DMS153 treated with DMSO at 0.1 percent for 48 hours (cell line): ENCODE measurements around the gene FCN2.

Source experiments
- DNase-seq: peaks from one replicate; lab custom pipeline; 2025; ENCODE audit not compliant: unreplicated experiment; lab: John Stamatoyannopoulos, UW

The FCN2 gene

GRCh38 chr9:134908524-134909309, 28.1 kb downstream of the FCN2 start:
- no peak for DNase-seq

DNA sequence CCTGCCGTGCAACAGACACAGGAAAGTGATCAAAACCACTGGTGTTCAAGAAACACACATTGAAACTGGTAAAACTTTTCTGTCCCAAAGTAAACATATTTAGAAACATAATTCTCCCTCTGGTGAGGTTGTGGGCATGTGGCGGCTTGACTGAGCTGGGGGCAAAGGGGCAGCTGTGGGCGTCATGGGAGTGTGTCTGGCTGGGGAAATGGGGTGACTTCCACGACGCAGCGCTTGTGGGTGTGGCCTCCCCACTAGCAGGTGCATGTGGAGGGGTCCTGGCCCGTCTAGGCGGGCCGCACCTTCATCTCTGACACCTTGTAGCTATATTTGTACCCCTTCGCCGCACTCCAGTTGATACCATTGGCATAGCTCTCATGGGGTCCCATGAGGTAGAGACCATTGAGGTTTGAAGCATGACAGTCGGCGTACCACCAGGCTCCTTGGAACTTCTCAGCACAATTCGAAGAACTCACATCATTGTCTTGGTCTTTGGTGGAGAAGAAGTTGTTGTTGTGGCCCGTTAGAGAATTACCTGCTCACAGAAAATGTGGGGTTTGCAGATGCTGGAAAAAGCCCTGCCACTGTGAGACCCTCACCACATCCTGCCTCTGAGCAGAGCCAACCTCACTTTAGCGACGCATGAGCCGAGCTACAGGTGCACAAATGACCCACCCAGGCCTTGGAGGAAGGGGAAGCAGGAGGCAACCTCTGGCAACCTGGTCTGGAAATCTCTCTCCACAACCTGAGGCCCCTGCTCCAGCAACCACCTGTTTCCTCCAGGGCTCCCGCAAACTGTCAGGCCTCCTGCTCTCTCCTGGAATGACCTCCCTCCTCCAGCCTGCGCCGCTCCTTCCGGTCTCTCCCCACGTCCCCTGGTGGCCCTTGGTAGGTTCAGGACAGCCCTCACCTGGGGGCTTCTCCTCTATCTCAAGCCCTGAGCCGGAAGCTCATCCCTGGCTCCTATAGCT, 29.2 kb downstream of the FCN2 start:
- no peak for DNase-seq

DNA sequence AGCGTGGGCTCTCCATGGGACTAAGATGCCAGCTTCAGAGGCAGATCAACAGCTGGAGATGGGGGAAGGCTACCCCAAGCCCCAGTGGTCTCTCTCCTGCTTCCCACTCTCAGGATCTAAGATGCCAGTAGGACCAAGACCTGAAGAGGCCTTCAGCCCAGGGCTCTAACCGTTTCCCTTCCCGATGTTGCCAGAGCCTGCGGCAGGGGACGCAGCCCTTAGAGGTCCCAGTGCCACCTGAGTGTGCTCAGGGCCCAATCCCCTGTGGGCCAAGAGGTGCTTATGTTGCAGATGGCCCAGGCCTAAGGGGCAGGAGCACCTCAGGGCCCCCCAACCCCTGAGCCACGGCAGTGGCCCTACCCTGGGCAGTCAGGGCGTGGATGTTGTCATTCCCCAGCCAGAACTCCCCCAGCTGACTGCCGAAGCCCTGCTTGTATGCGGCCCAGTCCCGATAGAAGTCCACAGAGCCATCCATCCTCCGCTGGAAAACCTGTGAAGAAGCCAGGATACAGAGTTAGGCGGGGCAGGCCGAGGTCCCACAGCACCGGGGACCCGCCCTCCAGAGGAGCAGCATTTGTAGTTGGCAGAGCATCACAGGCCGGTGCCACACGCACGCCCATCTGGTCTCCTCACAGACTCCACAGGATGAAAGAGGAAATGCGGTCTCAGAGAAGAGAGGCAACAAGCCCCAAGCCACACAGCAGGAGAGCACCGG, 31.7 kb downstream of the FCN2 start:
- no peak for DNase-seq

GRCh38 chr9:134913041-134913712, 32.6 kb downstream of the FCN2 start:
- no peak for DNase-seq

DNA sequence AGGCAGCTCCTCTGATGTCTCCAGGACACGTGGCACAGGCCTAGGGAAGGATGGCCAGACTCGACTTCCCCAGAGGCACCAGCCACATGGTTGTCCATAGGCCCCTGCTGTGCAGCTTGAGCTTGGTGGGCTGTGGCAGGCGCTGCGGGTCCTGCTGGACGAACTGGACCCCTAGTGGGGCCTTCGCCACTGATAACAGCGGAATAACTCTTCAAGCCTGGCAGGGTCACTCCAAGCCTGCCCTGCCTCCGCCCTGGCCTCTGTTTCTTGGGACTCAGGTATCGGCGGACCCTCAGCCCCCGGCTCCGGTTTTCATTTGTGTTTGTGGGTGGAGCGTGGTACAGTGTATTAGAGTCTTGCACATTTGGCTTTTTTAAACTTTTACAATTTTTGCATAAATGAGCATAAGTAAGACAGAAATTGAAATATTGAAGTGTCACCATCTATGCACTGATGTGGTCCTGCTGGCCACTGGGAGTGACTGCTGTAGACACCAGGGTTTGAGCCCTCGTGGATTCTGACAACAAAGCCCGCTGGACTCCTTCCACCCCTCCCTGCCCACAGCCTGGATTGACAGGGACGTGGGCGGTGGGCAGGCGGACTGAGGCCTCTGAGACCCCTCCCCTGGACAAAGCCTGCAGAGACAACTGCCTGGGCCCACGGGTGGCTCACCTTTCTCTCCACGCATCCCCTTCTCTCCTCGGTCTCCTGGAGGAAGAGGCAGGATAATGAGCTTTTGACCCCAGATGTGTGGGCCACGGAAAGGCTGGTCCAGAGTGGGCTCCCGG, 33.3 kb downstream of the FCN2 start:
- no peak for DNase-seq

- DNase-seq = no peak
These were observed 33.9 kb downstream of the FCN2 start for GRCh38 chr9:134914501-134914834.

DNA sequence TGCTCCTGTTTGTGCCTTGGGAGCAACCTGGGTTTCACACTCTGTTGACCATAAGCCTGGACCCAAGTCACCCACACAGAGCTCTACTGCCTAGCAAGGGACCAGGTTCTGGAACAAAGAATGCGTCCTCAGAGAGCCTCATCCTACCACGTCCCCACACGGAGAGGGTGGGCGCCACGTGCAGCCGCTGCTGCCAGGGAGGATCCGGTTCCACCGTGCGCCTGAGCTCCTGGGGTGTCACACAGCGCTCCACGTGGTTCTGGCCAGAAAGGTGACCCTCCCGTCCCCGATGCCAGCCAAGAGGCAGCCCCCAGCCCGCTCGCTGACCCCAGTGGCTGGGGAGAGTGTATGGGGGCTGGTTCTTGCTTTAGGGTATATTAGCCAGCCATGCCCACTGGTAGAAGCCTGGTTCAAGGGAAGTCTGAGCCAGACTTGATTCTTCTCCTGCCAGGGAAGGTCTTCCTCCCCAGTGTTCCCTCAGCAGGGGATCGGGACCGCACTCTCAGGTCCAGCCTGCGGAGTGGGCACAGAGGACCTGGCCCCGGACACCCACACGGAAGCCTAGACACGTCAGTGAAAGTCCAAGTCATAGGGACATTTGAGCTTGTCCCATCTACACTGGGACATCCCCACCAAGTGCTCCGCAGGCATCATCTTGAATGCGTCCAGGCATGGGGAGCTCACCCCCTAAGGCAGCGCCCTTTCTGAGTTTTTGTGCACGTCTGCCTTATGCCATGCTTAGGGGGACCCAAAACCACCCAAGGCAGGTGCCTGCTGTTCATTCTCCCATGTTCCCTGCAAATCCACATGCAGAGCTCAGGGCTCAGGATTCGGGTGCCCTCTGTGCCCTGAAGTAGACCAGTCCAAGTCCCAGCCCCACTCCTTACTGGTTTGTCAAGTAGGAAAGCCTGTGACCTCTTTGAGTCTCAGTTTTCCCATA, 34.7 kb downstream of the FCN2 start:
- DNase-seq = no peak

DNA sequence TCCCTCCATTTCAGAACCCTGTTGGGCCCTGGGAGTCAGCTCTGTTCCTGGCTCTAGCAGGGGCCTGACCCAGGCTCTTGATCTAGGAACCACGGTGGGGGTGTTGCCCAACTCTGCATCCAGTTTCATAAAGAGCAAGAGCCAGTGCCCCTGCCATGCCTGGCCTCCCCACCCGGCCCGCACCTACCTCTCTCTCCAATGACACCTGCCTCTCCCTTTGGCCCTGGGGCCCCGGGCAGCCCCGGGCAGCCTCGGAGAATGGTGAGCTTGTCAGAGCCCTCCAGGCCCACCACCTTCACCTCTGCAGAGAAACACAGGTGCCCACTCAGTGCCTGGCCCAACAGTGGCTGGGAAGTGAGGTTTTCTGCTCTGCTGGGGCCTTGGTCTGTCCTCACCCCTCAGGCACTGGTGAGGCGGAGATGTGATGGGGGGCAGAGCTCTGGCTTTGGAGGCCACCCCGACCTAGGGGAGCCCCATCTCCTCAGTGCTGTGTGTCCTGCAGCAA, 35.6 kb downstream of the FCN2 start:
- no peak for DNase-seq

DNA sequence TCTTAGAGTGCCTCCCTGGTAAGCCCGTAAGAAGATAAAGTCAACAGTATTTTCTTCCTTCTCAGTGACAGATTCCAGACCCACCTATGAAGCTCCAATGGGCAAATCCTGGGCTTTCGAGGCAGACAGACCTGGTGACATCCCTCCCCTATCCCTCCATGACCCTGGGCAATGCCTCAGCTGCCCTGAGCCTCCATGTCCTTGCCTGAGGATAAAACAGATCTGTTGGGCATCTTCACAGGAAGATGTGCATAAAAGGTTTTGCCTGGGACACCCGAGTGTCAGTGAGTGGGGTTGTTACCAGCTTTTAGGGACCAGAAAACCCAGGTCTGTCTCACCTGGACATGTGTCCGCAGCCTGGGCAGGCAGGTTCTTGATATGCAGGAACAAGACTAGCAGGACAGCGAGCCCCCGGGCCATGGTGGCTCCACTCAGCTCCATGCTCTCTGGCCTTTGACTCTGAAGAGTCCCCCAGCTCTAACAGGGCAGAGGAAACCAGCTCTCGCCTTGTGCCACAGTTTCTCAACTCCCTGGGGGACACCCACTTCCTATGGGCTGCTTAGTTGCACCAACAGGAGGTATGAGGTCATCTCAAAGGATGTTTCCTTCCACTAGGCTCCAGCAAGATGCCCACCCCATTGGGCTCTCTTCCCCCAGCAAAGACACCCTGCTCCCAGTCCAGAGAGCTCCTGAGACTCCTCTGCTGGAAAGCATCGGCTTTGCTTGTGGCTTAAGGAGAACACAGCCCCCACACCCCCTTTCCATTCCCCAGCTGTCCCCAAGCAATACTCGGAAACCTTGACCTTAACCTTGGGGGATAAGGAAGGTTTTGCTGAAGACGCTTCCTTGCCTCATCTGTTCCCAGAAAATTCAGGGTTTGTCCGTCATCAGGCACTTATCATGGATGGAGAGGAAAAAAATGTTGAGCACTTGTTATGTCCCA, 37.1 kb downstream of the FCN2 start, which contains the start of gene FCN1:
TSS of gene FCN1 (minus strand) at position 482 of the 943 bp plus-strand sequence. CDS start at position 441, 41 bp downstream.
- DNase-seq = no peak

DNA sequence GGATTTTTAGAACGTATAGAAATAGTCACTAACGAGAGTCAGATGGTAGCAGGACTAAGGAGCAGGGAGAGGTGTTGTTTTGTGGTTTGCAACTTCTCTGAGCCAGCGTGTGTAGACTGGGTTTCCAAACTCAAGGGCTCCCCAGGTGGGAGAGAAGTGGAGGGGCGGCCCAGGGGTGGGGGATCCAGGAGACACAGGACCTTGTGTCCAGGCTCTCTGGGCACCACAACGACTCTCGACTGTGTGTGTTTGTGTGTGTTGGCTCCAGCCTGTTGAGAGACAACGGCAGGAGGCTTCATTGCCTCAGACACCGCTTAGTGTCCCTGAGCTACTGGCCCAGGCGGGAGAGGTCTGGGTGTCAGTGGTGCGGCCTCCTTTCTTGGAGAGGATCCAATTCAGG, 38.0 kb downstream of the FCN2 start:
- DNase-seq = no peak

GRCh38 chr9:134919303-134919702, 38.7 kb downstream of the FCN2 start:
- DNase-seq = no peak

- DNase-seq = no peak
These were observed 41.7 kb downstream of the FCN2 start for GRCh38 chr9:134922066-134922931.

DNA sequence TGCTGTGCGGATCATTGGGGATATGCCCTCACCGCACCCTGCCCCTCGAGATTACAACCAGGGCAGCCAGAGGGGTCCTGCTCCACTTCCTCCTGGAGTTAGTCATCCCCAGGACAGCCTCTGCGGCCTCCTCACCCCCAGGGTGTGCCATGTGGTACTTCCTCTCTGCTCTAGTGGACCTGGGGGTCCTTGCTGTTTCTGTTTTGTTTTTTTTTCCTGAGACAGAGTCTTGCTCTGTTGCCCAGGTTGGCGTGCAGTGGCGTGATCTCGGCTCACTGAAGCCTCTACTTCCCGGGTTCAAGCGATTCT, 42.3 kb downstream of the FCN2 start:
- DNase-seq = no peak

DNA sequence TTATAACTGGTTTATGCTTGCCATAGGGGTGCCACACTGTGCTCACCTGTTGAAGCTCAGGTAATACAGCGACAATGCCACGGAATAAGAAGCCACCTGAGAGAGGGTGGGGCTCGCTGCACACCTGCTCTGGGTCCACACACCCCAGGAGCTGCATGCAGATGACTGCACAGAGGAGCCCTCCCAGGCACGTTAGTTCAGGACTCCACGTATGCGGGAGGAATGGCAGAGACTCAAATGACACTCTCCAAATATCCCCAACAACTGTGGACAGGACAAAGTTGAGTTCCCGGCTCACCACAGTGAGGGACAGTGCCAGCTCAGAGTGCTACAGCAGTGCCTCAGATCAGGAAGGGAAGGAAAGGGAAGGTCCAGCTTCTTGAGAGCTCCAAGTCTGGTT, 42.9 kb downstream of the FCN2 start:
- no peak for DNase-seq

DNA sequence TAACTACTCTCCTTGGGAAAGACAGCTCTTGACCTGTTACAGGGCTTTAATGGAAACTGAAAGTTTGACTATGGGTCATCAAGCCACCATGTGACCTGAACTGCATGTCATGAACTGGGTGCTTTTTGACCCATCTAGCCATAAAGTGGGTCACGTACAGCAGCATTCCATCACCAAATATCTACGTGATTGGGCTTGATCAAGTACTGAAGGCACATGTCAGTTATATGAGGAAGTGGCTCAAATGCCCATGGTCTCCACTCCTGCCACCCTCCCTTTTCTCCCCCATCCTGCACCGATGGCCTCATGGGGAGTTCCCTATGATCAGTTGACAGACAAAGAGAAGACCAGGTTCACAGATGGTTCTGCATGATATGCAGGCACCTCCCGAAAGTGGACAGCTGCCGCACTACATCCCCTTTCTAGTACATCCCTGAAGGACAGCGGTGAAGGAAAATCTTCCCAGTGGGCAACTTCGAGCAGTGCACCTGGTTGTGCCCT, 44.5 kb downstream of the FCN2 start:
- no peak for DNase-seq

- DNase-seq = no peak
These were observed 48.0 kb downstream of the FCN2 start for GRCh38 chr9:134928436-134929192.
